Peyer's patch (tissue), 4 donors: ENCODE data around the gene IGF1R.

Source experiments
- CTCF ChIP-seq, 6 experiments: fragments of 450-650 bp in 4 of 6; fragments of 200-600 bp in 2 of 6; sonication (generic) in 1 of 6; IDR thresholded peaks; one replicate each; pipeline ENCODE4 v1.5.1; 2017 to 2019; ENCODE audit warnings: antibody characterized with exemption in 6 of 6, mild to moderate bottlenecking in 3 of 6, moderate library complexity in 1 of 6
- POLR2A ChIP-seq, 2 donors: fragments of 450-650 bp; IDR thresholded peaks; one replicate each; pipeline ENCODE4 v1.5.1; 2017; ENCODE audit warnings: antibody characterized with exemption in 2 of 2, mild to moderate bottlenecking in 2 of 2, moderate library complexity in 2 of 2

GRCh38 chr15:99009741-99010330 is 361.5 kb downstream of the IGF1R start:
- TF ChIP-seq CTCF (IDR thresholded peaks at IDR 0.05) (no peak), POLR2A (IDR thresholded peaks at IDR 0.05) (no peak)
